ENCODE data around the gene MED7.

DNA sequence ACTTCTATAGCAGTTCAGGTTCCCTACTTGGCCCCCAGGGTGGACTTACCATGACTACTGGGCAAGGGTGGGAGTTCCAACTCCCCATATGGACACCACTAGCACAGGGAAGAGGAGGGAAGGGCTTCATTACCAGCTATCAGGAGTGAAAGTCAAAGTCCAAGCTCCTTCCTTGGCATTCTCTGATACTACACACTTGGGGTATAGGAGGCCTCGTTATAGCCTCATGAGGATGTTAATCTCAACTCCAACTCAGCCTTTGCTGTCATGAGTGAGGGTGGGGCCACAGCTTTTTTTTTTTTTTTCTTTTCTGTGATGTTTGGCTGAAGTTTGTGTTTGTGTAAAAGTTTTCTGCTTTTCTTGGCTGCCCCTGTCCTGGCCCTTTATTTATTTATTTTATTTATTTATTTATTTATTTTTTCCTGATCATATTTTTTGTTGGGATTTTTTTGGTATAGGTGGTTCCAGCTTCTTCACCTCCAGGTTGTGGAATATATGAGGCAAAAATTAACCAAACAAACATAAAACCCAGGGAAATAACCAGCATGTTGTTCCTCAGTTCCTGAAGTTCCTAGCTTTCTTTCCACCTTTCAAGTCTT, 14.7 kb upstream of the MED7 start:
- no peak for TF ChIP-seq HDAC2 (IDR thresholded peaks at IDR 0.05; ENCODE audit: borderline replicate concordance in 1 of 2, low read depth in 2 of 2, low read length in 2 of 2)
- TF ChIP-seq TEAD4 (IDR thresholded peaks at IDR 0.05; ENCODE audit: low read depth, low read length) = no peak
- no peak for TF ChIP-seq CEBPB (IDR thresholded peaks at IDR 0.05; ENCODE audit: low read depth, low read length)
- no peak for TF ChIP-seq TBP (IDR thresholded peaks at IDR 0.05; ENCODE audit: low read depth, low read length)
- TF ChIP-seq POLR2AphosphoS5 (IDR thresholded peaks at IDR 0.05; ENCODE audit: low read depth, low read length) = no peak
- TF ChIP-seq EGR1 (IDR thresholded peaks at IDR 0.05; ENCODE audit: borderline replicate concordance, low read depth, low read length) = no peak
- TF ChIP-seq TAF1 (IDR thresholded peaks at IDR 0.05; ENCODE audit: low read depth, low read length) = no peak
- TF ChIP-seq RAD21 (IDR thresholded peaks at IDR 0.05 in 1 of 2, conservative IDR thresholded peaks at IDR 0.05 in 1 of 2; ENCODE audit: low read depth in 2 of 2, low read length in 2 of 2) = no peak
- TF ChIP-seq SP2 (IDR thresholded peaks at IDR 0.05; ENCODE audit: low read length) = no peak
- TF ChIP-seq YY1 (IDR thresholded peaks at IDR 0.05; ENCODE audit: low read depth, low read length) = no peak
- no peak for TF ChIP-seq POU5F1 (IDR thresholded peaks at IDR 0.05; ENCODE audit: low read depth, low read length)
